Nephron progenitor cell (in vitro differentiated cells): Measurements from ENCODE around the gene ASIC2.

Experiments
- DNase-seq: peaks from one replicate; pipeline ENCODE4 v3.0.0; 2021
- H3K27ac Mint-ChIP-seq: 2 replicates; pipeline ENCODE4 v1.8.0; 2021; ENCODE audit warnings: mild to moderate bottlenecking, moderate library complexity, mixed read lengths
- H3K27me3 Mint-ChIP-seq: 2 replicates; pipeline ENCODE4 v1.8.0; 2021; ENCODE audit warnings: mild to moderate bottlenecking, low read depth, mixed read lengths; ENCODE audit not compliant: poor library complexity
- H3K36me3 Mint-ChIP-seq: 2 replicates; pipeline ENCODE4 v1.8.0; 2021; ENCODE audit warnings: low read depth, mixed read lengths
- H3K4me1 Mint-ChIP-seq: 2 replicates; pipeline ENCODE4 v1.8.0; 2021; ENCODE audit warnings: mixed read lengths
- H3K4me3 Mint-ChIP-seq: 2 replicates; pipeline ENCODE4 v1.8.0; 2021; ENCODE audit warnings: mild to moderate bottlenecking, moderate library complexity, mixed read lengths
- H3K9me3 Mint-ChIP-seq: 2 replicates; pipeline ENCODE4 v1.8.0; 2021; ENCODE audit warnings: mild to moderate bottlenecking, moderate library complexity, mixed read lengths
- CTCF ChIP-seq: fragments of 200-600 bp; sonication (generic); IDR thresholded peaks from 2 replicates; pipeline ENCODE4 v1.5.0; 2021; ENCODE audit warnings: antibody characterized with exemption

The ASIC2 gene

GRCh38 chr17:33113276-33113990 lies 179.7 kb downstream of the ASIC2 start:
- peaks cover 4% of the 10 kb centered on the region for H3K4me1 Mint-ChIP-seq
- H3K4me3 Mint-ChIP-seq: no peak overlapping the region
- H3K27me3 Mint-ChIP-seq: peaks cover 4% of the 10 kb centered on the region
- no peak overlapping the region for H3K27ac Mint-ChIP-seq
- DNase-seq: no peak
- no peaks in the 10 kb centered on the region for H3K36me3 Mint-ChIP-seq
- TF ChIP-seq CTCF: no peak
- H3K9me3 Mint-ChIP-seq: no peaks in the 10 kb centered on the region

- Mint-ChIP-seq H3K4me3 (no peak overlapping the region), H3K36me3 (no peaks in the 10 kb centered on the region), H3K27ac (no peak overlapping the region), H3K27me3 (peaks cover 4% of the 10 kb centered on the region), H3K9me3 (no peaks in the 10 kb centered on the region), H3K4me1 (peaks cover 4% of the 10 kb centered on the region)
- DNase-seq: no peak
- no peak for TF ChIP-seq CTCF
These were observed 180.3 kb downstream of the ASIC2 start for GRCh38 chr17:33112763-33113162.

- Mint-ChIP-seq H3K4me1 (no peaks in the 10 kb centered on the region), H3K9me3 (peaks cover 13% of the 10 kb centered on the region), H3K36me3 (peaks cover 8% of the 10 kb centered on the region), H3K27ac (no peak overlapping the region), H3K27me3 (peaks cover 6% of the 10 kb centered on the region), H3K4me3 (no peak overlapping the region)
- TF ChIP-seq CTCF: no peak
- DNase-seq: no peak
These were observed 183.6 kb downstream of the ASIC2 start for GRCh38 chr17:33109336-33110072.

GRCh38 chr17:33106525-33107165 lies 186.4 kb downstream of the ASIC2 start:
- no peak for TF ChIP-seq CTCF
- Mint-ChIP-seq H3K9me3 (peaks cover 13% of the 10 kb centered on the region), H3K4me3 (no peak overlapping the region), H3K27me3 (peaks cover 2% of the 10 kb centered on the region), H3K4me1 (no peaks in the 10 kb centered on the region), H3K27ac (no peak overlapping the region), H3K36me3 (peaks cover 8% of the 10 kb centered on the region)
- no peak for DNase-seq

- no peak overlapping the region for H3K27ac Mint-ChIP-seq
- H3K4me1 Mint-ChIP-seq: no peaks in the 10 kb centered on the region
- peaks cover 13% of the 10 kb centered on the region for H3K9me3 Mint-ChIP-seq
- DNase-seq: no peak
- no peak for TF ChIP-seq CTCF
- peaks cover 8% of the 10 kb centered on the region for H3K36me3 Mint-ChIP-seq
- peaks cover 2% of the 10 kb centered on the region for H3K27me3 Mint-ChIP-seq
- H3K4me3 Mint-ChIP-seq: no peak overlapping the region
These were observed 187.2 kb downstream of the ASIC2 start for GRCh38 chr17:33105911-33106310.
